Measurements from ENCODE around the gene TLCD2.
"Not testable (repeated sequence)": the region's sequence is repeated elsewhere in the genome, so short reads cannot be mapped to it uniquely, and the experiment has no call there.

TLCD2 gene

GRCh38 chr17:1709971-1710806, at the start of gene TLCD2:
TLCD2 (minus strand) TSS chr17:1710377; CDS start chr17:1710242, 135 bp downstream.
- DNase-seq (ENCODE audit: low read depth), result peak; percentile 52

- DNase-seq (ENCODE audit: low read depth), result no peak
Measured at GRCh38 chr17:1759529-1759928, 49.4 kb upstream of the TLCD2 start.

- no peak for DNase-seq (ENCODE audit: low read depth)
Measured at GRCh38 chr17:1758807-1759206, 48.6 kb upstream of the TLCD2 start.

GRCh38 chr17:1755827-1756262, 45.7 kb upstream of the TLCD2 start:
- DNase-seq (ENCODE audit: low read depth), result no peak

GRCh38 chr17:1755252-1755826, 45.2 kb upstream of the TLCD2 start:
- no peak for DNase-seq (ENCODE audit: low read depth)

- no peak for DNase-seq (ENCODE audit: low read depth)
Measured at GRCh38 chr17:1754430-1755112, 44.4 kb upstream of the TLCD2 start.

GRCh38 chr17:1753767-1754429, 43.7 kb upstream of the TLCD2 start:
- DNase-seq (ENCODE audit: low read depth), result no peak

- no peak for DNase-seq (ENCODE audit: low read depth)
Measured at GRCh38 chr17:1752425-1753262, 42.5 kb upstream of the TLCD2 start.

GRCh38 chr17:1750628-1751027, 40.5 kb upstream of the TLCD2 start:
- DNase-seq (ENCODE audit: low read depth), result no peak

- no peak for DNase-seq (ENCODE audit: low read depth)
Measured at GRCh38 chr17:1746975-1747543, 36.9 kb upstream of the TLCD2 start.

- no peak for DNase-seq (ENCODE audit: low read depth)
Measured at GRCh38 chr17:1745513-1746020, 35.4 kb upstream of the TLCD2 start.

- no peak for DNase-seq (ENCODE audit: low read depth)
Measured at GRCh38 chr17:1744551-1745512, 34.7 kb upstream of the TLCD2 start.

GRCh38 chr17:1743088-1743439, 32.9 kb upstream of the TLCD2 start:
- DNase-seq (ENCODE audit: low read depth), result no peak

- no peak for DNase-seq (ENCODE audit: low read depth)
Measured at GRCh38 chr17:1742371-1743087, 32.4 kb upstream of the TLCD2 start, which contains the start of gene SERPINF2. SERPINF2 (plus strand) TSS chr17:1742871; CDS start chr17:1744996, 2,125 bp downstream.

GRCh38 chr17:1741899-1742298, 31.7 kb upstream of the TLCD2 start:
- not testable (repeated sequence) for DNase-seq (ENCODE audit: low read depth)

- no peak for DNase-seq (ENCODE audit: low read depth)
Measured at GRCh38 chr17:1737531-1738291, 27.5 kb upstream of the TLCD2 start.

- no peak for DNase-seq (ENCODE audit: low read depth)
Measured at GRCh38 chr17:1736348-1737281, 26.4 kb upstream of the TLCD2 start.

All from GM04504 (cell line).